Measurements from ENCODE around the gene PPM1H. TPM values are rescaled to one million over a fixed set of nuclear protein-coding genes. Genes with fewer than 3 reads are reported as not detected.
"Not testable (repeated sequence)": the region's sequence is repeated elsewhere in the genome, so short reads cannot be mapped to it uniquely, and the experiment has no call there.

Gene PPM1H
- total RNA-seq, 2 donors from 2014 or later = 27.0 to 46.9 TPM

GRCh38 chr12:62966990-62967506, 32.1 kb upstream of the PPM1H start:
- TF ChIP-seq POLR2AphosphoS5 (IDR thresholded peaks at IDR 0.05) (no peak), CTCF (IDR thresholded peaks at IDR 0.05) (no peak), POLR2A (IDR thresholded peaks at IDR 0.05) (no peak)
- intact Hi-C loops (cut with DNase I) = no loop called here
- Histone ChIP-seq H3K27me3 (replicated peaks; ENCODE audit: insufficient read depth) (no peaks in the 10 kb centered on the region), H3K36me3 (no peaks in the 10 kb centered on the region), H3K4me3 (no peak overlapping the region), H3K9me3 (no peaks in the 10 kb centered on the region), H3K4me1 (replicated peaks) (peaks cover 12% of the 10 kb centered on the region), H3K27ac (peak overlapping the region; percentile 21 to 68)
- DNase-seq (ENCODE audit: low spot score) = no peak

DNA sequence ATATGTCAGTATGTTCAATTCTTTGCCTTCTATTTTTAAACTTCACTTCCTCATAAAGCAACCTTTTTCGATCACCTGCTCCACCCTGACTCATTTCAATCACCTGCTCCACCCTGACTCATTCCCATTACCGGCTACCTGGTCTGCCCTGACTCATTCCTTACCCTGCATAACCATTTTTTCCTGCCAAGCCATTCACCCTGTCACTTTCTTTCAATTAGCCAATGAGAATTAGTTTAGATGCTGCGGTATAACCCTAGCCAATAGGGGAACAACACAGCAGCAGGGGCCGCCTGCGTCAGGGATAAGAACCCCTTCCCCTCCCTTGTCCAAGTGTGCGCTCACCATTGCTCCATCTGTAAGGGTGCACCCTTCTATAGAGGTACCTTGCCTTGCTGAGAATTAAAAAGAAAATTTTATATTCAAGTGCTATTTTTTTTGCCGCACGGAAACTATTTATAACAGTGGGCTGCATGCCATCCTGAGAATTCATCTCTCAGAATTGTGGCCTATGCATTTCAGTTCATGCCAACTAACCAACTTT, 31.6 kb upstream of the PPM1H start:
- intact Hi-C loops (cut with DNase I); H3K9me3 ChIP-seq; H3K27me3 ChIP-seq (replicated peaks; ENCODE audit: insufficient read depth); H3K36me3 ChIP-seq; H3K4me3 ChIP-seq; DNase-seq (ENCODE audit: low spot score): not testable (repeated sequence)
- 77% methylated on average over 8 of the region's 8 CpGs for WGBS
- peaks cover 12% of the 10 kb centered on the region for H3K4me1 ChIP-seq (replicated peaks)
- peak overlapping the region; percentile 21 to 68 for H3K27ac ChIP-seq

GRCh38 chr12:62965700-62966099, 30.8 kb upstream of the PPM1H start:
- DNase-seq (ENCODE audit: low spot score); H3K4me3 ChIP-seq; H3K36me3 ChIP-seq; H3K9me3 ChIP-seq; intact Hi-C loops (cut with DNase I); H3K27me3 ChIP-seq (replicated peaks; ENCODE audit: insufficient read depth): not testable (repeated sequence)
- WGBS = 46% methylated on average over 4 of the region's 4 CpGs
- Histone ChIP-seq H3K27ac (peak overlapping the region in 1 of 2 donors; percentile 68), H3K4me1 (replicated peaks) (peaks cover 12% of the 10 kb centered on the region)

GRCh38 chr12:62965242-62965641, 30.3 kb upstream of the PPM1H start:
- intact Hi-C loops (cut with DNase I); H3K9me3 ChIP-seq; H3K27me3 ChIP-seq (replicated peaks; ENCODE audit: insufficient read depth); H3K4me3 ChIP-seq; DNase-seq (ENCODE audit: low spot score); H3K36me3 ChIP-seq: not testable (repeated sequence)
- Histone ChIP-seq H3K4me1 (replicated peaks) (peaks cover 12% of the 10 kb centered on the region), H3K27ac (peak overlapping the region in 1 of 2 donors; percentile 68)
- 94% methylated on average over 11 of the region's 11 CpGs for WGBS

- Histone ChIP-seq H3K27me3 (replicated peaks; ENCODE audit: insufficient read depth) (no peaks in the 10 kb centered on the region), H3K4me1 (replicated peaks) (peaks cover 12% of the 10 kb centered on the region), H3K36me3 (no peaks in the 10 kb centered on the region), H3K27ac (no peak overlapping the region), H3K4me3 (no peak overlapping the region), H3K9me3 (no peaks in the 10 kb centered on the region)
- TF ChIP-seq CTCF (IDR thresholded peaks at IDR 0.05) = no peak
- no peak for TF ChIP-seq POLR2AphosphoS5 (IDR thresholded peaks at IDR 0.05)
- TF ChIP-seq POLR2A (IDR thresholded peaks at IDR 0.05) = no peak
- DNase-seq (ENCODE audit: low spot score) = no peak
- intact Hi-C loops (cut with DNase I) = no loop called here
- WGBS = 78% methylated on average over 2 of the region's 2 CpGs
Measured at GRCh38 chr12:62963486-62964041, 28.6 kb upstream of the PPM1H start.

- H3K9me3 ChIP-seq = no peaks in the 10 kb centered on the region
- H3K27ac ChIP-seq = peak overlapping the region in 1 of 2 donors; percentile 66
- no peak overlapping the region for H3K4me3 ChIP-seq
- H3K27me3 ChIP-seq (replicated peaks; ENCODE audit: insufficient read depth) = no peaks in the 10 kb centered on the region
- WGBS = 93% methylated on average over 1 of the region's 1 CpG
- peaks cover 11% of the 10 kb centered on the region for H3K4me1 ChIP-seq (replicated peaks)
- DNase-seq (ENCODE audit: low spot score) = no peak
- H3K36me3 ChIP-seq = no peaks in the 10 kb centered on the region
- TF ChIP-seq POLR2AphosphoS5 (IDR thresholded peaks at IDR 0.05) (no peak), POLR2A (IDR thresholded peaks at IDR 0.05) (no peak), CTCF (IDR thresholded peaks at IDR 0.05) (no peak)
- intact Hi-C loops (cut with DNase I) = no loop called here
Measured at GRCh38 chr12:62960324-62960723, 25.4 kb upstream of the PPM1H start.

All from prostate gland (tissue), 2 donors.